HG03342 (cell line): ENCODE measurements around the gene TMCO4.
"Not testable (repeated sequence)": the region's sequence is repeated elsewhere in the genome, so short reads cannot be mapped to it uniquely, and the experiment has no call there.

ENCODE experiments used
- ATAC-seq: cut with Tn5 transposase; IDR thresholded peaks from one replicate; pipeline ENCODE4 v1.9.1; 2021; ENCODE audit warnings: mild to moderate bottlenecking, moderate library complexity; ENCODE audit not compliant: unreplicated experiment

The TMCO4 gene

GRCh38 chr1:19643602-19644394 lies 155.9 kb downstream of the TMCO4 start, which contains the start of gene NBL1:
Gene NBL1 (plus strand): TSS chr1:19644311. CDS start chr1:19655031, 10,720 bp downstream.
- no peak for ATAC-seq

GRCh38 chr1:19643121-19643520 lies 156.6 kb downstream of the TMCO4 start:
- ATAC-seq = no peak

- no peak for ATAC-seq
Observed at GRCh38 chr1:19640363-19641316, 159.1 kb downstream of the TMCO4 start.

GRCh38 chr1:19639999-19640362 lies 159.7 kb downstream of the TMCO4 start:
- no peak for ATAC-seq

GRCh38 chr1:19639228-19639627 lies 160.5 kb downstream of the TMCO4 start:
- not testable (repeated sequence) for ATAC-seq

- no peak for ATAC-seq
Observed at GRCh38 chr1:19637606-19638005, 162.1 kb downstream of the TMCO4 start.

- not testable (repeated sequence) for ATAC-seq
Observed at GRCh38 chr1:19636749-19637148, 163.0 kb downstream of the TMCO4 start.

GRCh38 chr1:19636065-19636464 lies 163.7 kb downstream of the TMCO4 start:
- no peak for ATAC-seq

GRCh38 chr1:19635646-19636045 lies 164.1 kb downstream of the TMCO4 start:
- no peak for ATAC-seq

GRCh38 chr1:19635064-19635463 lies 164.7 kb downstream of the TMCO4 start:
- ATAC-seq = not testable (repeated sequence)

- ATAC-seq = no peak
Observed at GRCh38 chr1:19633106-19633505, 166.6 kb downstream of the TMCO4 start.
